BE2C (cell line): ENCODE data around the gene FANCC.

Experiments used
- DNase-seq: peaks from one replicate; pipeline ENCODE4 v3.0.0-alpha.2; 2020
- H3K27me3 ChIP-seq: fragments of 250-450 bp; sonication (Bioruptor Pico); 2 replicates; pipeline ENCODE4 v1.5.1; 2020; ENCODE audit warnings: mild to moderate bottlenecking
- H3K36me3 ChIP-seq: fragments of 250-450 bp; sonication (Bioruptor Pico); 2 replicates; pipeline ENCODE4 v1.5.1; 2020; ENCODE audit warnings: mild to moderate bottlenecking
- H3K4me1 ChIP-seq: fragments of 250-450 bp; sonication (Bioruptor Pico); 2 replicates; pipeline ENCODE4 v1.5.1; 2020
- H3K4me3 ChIP-seq: 2 replicates; pipeline ENCODE4 v1.5.1; 2011; ENCODE audit warnings: low read depth, low read length
- H3K9me3 ChIP-seq: fragments of 250-450 bp; sonication (Bioruptor Pico); 2 replicates; pipeline ENCODE4 v1.5.1; 2020
- CTCF ChIP-seq: IDR thresholded peaks from 2 replicates; pipeline ENCODE4 v1.5.1; 2012; ENCODE audit warnings: mild to moderate bottlenecking, low read depth, low read length

Gene FANCC

GRCh38 chr9:95082401-95083084 lies 235.0 kb downstream of the FANCC start:
- no peaks in the 10 kb centered on the region for H3K27me3 ChIP-seq
- H3K9me3 ChIP-seq = no peaks in the 10 kb centered on the region
- H3K36me3 ChIP-seq = peaks cover 90% of the 10 kb centered on the region
- H3K4me3 ChIP-seq = no peak overlapping the region
- no peak for DNase-seq
- H3K4me1 ChIP-seq = peaks cover 3% of the 10 kb centered on the region
- TF ChIP-seq CTCF = no peak

GRCh38 chr9:95081998-95082397 lies 235.5 kb downstream of the FANCC start:
- DNase-seq = no peak
- Histone ChIP-seq H3K4me1 (peaks cover 8% of the 10 kb centered on the region), H3K9me3 (no peaks in the 10 kb centered on the region), H3K36me3 (peaks cover 93% of the 10 kb centered on the region), H3K4me3 (no peak overlapping the region), H3K27me3 (no peaks in the 10 kb centered on the region)
- TF ChIP-seq CTCF = no peak

GRCh38 chr9:95080961-95081647 lies 236.4 kb downstream of the FANCC start:
- peaks cover 17% of the 10 kb centered on the region for H3K4me1 ChIP-seq
- no peaks in the 10 kb centered on the region for H3K9me3 ChIP-seq
- TF ChIP-seq CTCF = no peak
- H3K27me3 ChIP-seq = no peaks in the 10 kb centered on the region
- no peak overlapping the region for H3K4me3 ChIP-seq
- peaks cover 93% of the 10 kb centered on the region for H3K36me3 ChIP-seq
- DNase-seq = no peak

GRCh38 chr9:95079461-95079860 lies 238.0 kb downstream of the FANCC start:
- H3K27me3 ChIP-seq = no peaks in the 10 kb centered on the region
- H3K36me3 ChIP-seq = peaks cover 92% of the 10 kb centered on the region
- no peak for DNase-seq
- H3K4me3 ChIP-seq = no peak overlapping the region
- no peak for TF ChIP-seq CTCF
- H3K4me1 ChIP-seq = peaks cover 20% of the 10 kb centered on the region
- no peaks in the 10 kb centered on the region for H3K9me3 ChIP-seq

GRCh38 chr9:95078939-95079338 lies 238.6 kb downstream of the FANCC start:
- Histone ChIP-seq H3K4me1 (peaks cover 20% of the 10 kb centered on the region), H3K36me3 (peaks cover 90% of the 10 kb centered on the region), H3K27me3 (no peaks in the 10 kb centered on the region), H3K4me3 (no peak overlapping the region), H3K9me3 (no peaks in the 10 kb centered on the region)
- TF ChIP-seq CTCF = no peak
- no peak for DNase-seq

- H3K36me3 ChIP-seq = peaks cover 87% of the 10 kb centered on the region
These were observed 239.0 kb downstream of the FANCC start for GRCh38 chr9:95078511-95078910.

More at GRCh38 chr9:95078511-95078910, 239.0 kb downstream of the FANCC start:
- no peak for TF ChIP-seq CTCF
- DNase-seq = no peak
- H3K4me3 ChIP-seq = no peak overlapping the region
- peaks cover 20% of the 10 kb centered on the region for H3K4me1 ChIP-seq
- no peaks in the 10 kb centered on the region for H3K27me3 ChIP-seq
- no peaks in the 10 kb centered on the region for H3K9me3 ChIP-seq
